NCI-H2196 (cell line): ENCODE data around the gene CCDC97.

Experiments
- DNase-seq: peaks from one replicate; lab custom pipeline; 2025; ENCODE audit not compliant: unreplicated experiment; lab: John Stamatoyannopoulos, UW

The CCDC97 gene

GRCh38 chr19:41297628-41298347 is 12.2 kb upstream of the CCDC97 start:
- DNase-seq, result no peak

GRCh38 chr19:41298348-41298964 is 11.5 kb upstream of the CCDC97 start:
- peak; percentile 75 for DNase-seq

- DNase-seq, result peak; percentile 57
These were observed 10.8 kb upstream of the CCDC97 start for GRCh38 chr19:41299046-41299754.

GRCh38 chr19:41299755-41300089 is 10.2 kb upstream of the CCDC97 start:
- peak; percentile 86 for DNase-seq

GRCh38 chr19:41300555-41300954 is 9.4 kb upstream of the CCDC97 start:
- no peak for DNase-seq

GRCh38 chr19:41302624-41303351 is 7.2 kb upstream of the CCDC97 start:
- no peak for DNase-seq

GRCh38 chr19:41303954-41304353 is 6.0 kb upstream of the CCDC97 start:
- no peak for DNase-seq

GRCh38 chr19:41304706-41305483 is 5.1 kb upstream of the CCDC97 start:
- DNase-seq, result no peak

GRCh38 chr19:41305927-41306793 is 3.8 kb upstream of the CCDC97 start:
- DNase-seq, result no peak

GRCh38 chr19:41307090-41307875 is 2.7 kb upstream of the CCDC97 start:
- DNase-seq, result no peak

GRCh38 chr19:41307954-41308449 is 2.0 kb upstream of the CCDC97 start:
- peak; percentile 44 for DNase-seq

GRCh38 chr19:41308450-41309179 is 1.4 kb upstream of the CCDC97 start:
- DNase-seq, result peak; percentile 93

GRCh38 chr19:41309180-41310032 is 566 bp upstream of the CCDC97 start:
- no peak for DNase-seq

- DNase-seq, result no peak
These were observed 1.1 kb downstream of the CCDC97 start for GRCh38 chr19:41311072-41311471.

- no peak for DNase-seq
These were observed 1.6 kb downstream of the CCDC97 start for GRCh38 chr19:41311613-41312012.

- DNase-seq, result no peak
These were observed 6.4 kb downstream of the CCDC97 start for GRCh38 chr19:41316306-41316920.
